ENCODE data around the gene STC2. TPM values are rescaled to one million over a fixed set of nuclear protein-coding genes. Genes with fewer than 3 reads are reported as not detected.

The STC2 gene
- total RNA-seq, 2 experiments from 2014 or later: not detected

- Histone ChIP-seq H3K4me1 (ENCODE audit: insufficient read depth, low read length, poor library complexity, severe bottlenecking) (no peaks in the 10 kb centered on the region), H3K9me3 (ENCODE audit: low read length) (no peaks in the 10 kb centered on the region), H3K27ac (ENCODE audit: low read depth, low read length, poor library complexity, severe bottlenecking) (no peak overlapping the region), H2AFZ (ENCODE audit: low read length) (no peak overlapping the region), H3K9me2 (ENCODE audit: insufficient read depth, low read length) (no peaks in the 10 kb centered on the region), H3K4me2 (ENCODE audit: low read length) (no peak overlapping the region), H3K4me3 (ENCODE audit: low read depth, low read length, poor library complexity, severe bottlenecking) (no peak overlapping the region), H3K36me3 (ENCODE audit: insufficient read depth, low read length) (no peaks in the 10 kb centered on the region), H4K20me1 (ENCODE audit: insufficient read depth, low read length) (no peaks in the 10 kb centered on the region), H3K79me2 (ENCODE audit: insufficient read depth, low read depth, low read length) (no peaks in the 10 kb centered on the region)
- ChIA-PET CTCF (ENCODE audit: unreplicated experiment) (no interaction called here), POLR2A (interaction anchor here (0.6 kb wide), 1 partner anchor 582 kb away, joined by 3 read pairs; no protein-coding TSS in a partner anchor)
- TF ChIP-seq CTCF (conservative IDR thresholded peaks at IDR 0.05; ENCODE audit: low read length) (no peak), EZH2phosphoT487 (IDR thresholded peaks at IDR 0.05; ENCODE audit: borderline replicate concordance, low read depth, low read length) (no peak)
- intact Hi-C loops (cut with micrococcal nuclease; ENCODE audit: unreplicated experiment): no loop called here
- BruUV-seq (replicated peaks): no TSS peak
- DNase-seq (ENCODE audit: low spot score): no peak
Observed at GRCh38 chr5:173308226-173308625, 20.0 kb downstream of the STC2 start.

GRCh38 chr5:173307695-173308094 lies 20.5 kb downstream of the STC2 start:
- Histone ChIP-seq H2AFZ (ENCODE audit: low read length) (no peak overlapping the region), H4K20me1 (ENCODE audit: insufficient read depth, low read length) (no peaks in the 10 kb centered on the region), H3K4me1 (ENCODE audit: insufficient read depth, low read length, poor library complexity, severe bottlenecking) (no peaks in the 10 kb centered on the region), H3K36me3 (ENCODE audit: insufficient read depth, low read length) (no peaks in the 10 kb centered on the region), H3K27ac (ENCODE audit: low read depth, low read length, poor library complexity, severe bottlenecking) (no peak overlapping the region), H3K4me3 (ENCODE audit: low read depth, low read length, poor library complexity, severe bottlenecking) (no peak overlapping the region), H3K79me2 (ENCODE audit: insufficient read depth, low read depth, low read length) (no peaks in the 10 kb centered on the region), H3K9me3 (ENCODE audit: low read length) (no peaks in the 10 kb centered on the region), H3K9me2 (ENCODE audit: insufficient read depth, low read length) (no peaks in the 10 kb centered on the region), H3K4me2 (ENCODE audit: low read length) (no peak overlapping the region)
- ChIA-PET POLR2A (interaction anchor here (0.6 kb wide), 1 partner anchor 581 kb away, joined by 3 read pairs; no protein-coding TSS in a partner anchor), CTCF (ENCODE audit: unreplicated experiment) (no interaction called here)
- DNase-seq (ENCODE audit: low spot score): no peak
- TF ChIP-seq CTCF (conservative IDR thresholded peaks at IDR 0.05; ENCODE audit: low read length) (no peak), EZH2phosphoT487 (IDR thresholded peaks at IDR 0.05; ENCODE audit: borderline replicate concordance, low read depth, low read length) (no peak)
- intact Hi-C loops (cut with micrococcal nuclease; ENCODE audit: unreplicated experiment): no loop called here
- no TSS peak for BruUV-seq (replicated peaks)

GRCh38 chr5:173306695-173307094 lies 21.5 kb downstream of the STC2 start:
- Histone ChIP-seq H3K4me3 (ENCODE audit: low read depth, low read length, poor library complexity, severe bottlenecking) (no peak overlapping the region), H3K9me3 (ENCODE audit: low read length) (no peaks in the 10 kb centered on the region), H2AFZ (ENCODE audit: low read length) (no peak overlapping the region), H3K27ac (ENCODE audit: low read depth, low read length, poor library complexity, severe bottlenecking) (no peak overlapping the region), H3K9me2 (ENCODE audit: insufficient read depth, low read length) (no peaks in the 10 kb centered on the region), H3K4me2 (ENCODE audit: low read length) (no peak overlapping the region), H3K79me2 (ENCODE audit: insufficient read depth, low read depth, low read length) (no peaks in the 10 kb centered on the region), H3K4me1 (ENCODE audit: insufficient read depth, low read length, poor library complexity, severe bottlenecking) (no peaks in the 10 kb centered on the region), H3K36me3 (ENCODE audit: insufficient read depth, low read length) (no peaks in the 10 kb centered on the region), H4K20me1 (ENCODE audit: insufficient read depth, low read length) (no peaks in the 10 kb centered on the region)
- intact Hi-C loops (cut with micrococcal nuclease; ENCODE audit: unreplicated experiment): no loop called here
- TF ChIP-seq CTCF (conservative IDR thresholded peaks at IDR 0.05; ENCODE audit: low read length): no peak
- TF ChIP-seq EZH2phosphoT487 (IDR thresholded peaks at IDR 0.05; ENCODE audit: borderline replicate concordance, low read depth, low read length): no peak
- ChIA-PET CTCF (ENCODE audit: unreplicated experiment) (no interaction called here), POLR2A (no interaction called here)
- DNase-seq (ENCODE audit: low spot score): no peak
- BruUV-seq (replicated peaks): no TSS peak
